ENCODE results near the gene ETV6.

GRCh38 chr12:11658791-11659190 is 9.3 kb downstream of the ETV6 start:
- TF ChIP-seq POLR2A (IDR thresholded peaks at IDR 0.05), result no peak
- TF ChIP-seq CTCF (IDR thresholded peaks at IDR 0.05), result no peak

Measured in lower leg skin (tissue), 3 donors.